H1 (cell line): ENCODE data around the gene CHST8. TPM values are rescaled to one million over a fixed set of nuclear protein-coding genes. Genes with fewer than 3 reads are reported as not detected.

Source experiments
- ATF3 ChIP-seq: IDR thresholded peaks from 2 replicates; pipeline ENCODE4 v1.6.1; 2011; ENCODE audit warnings: low read depth, mild to moderate bottlenecking, low read length; ENCODE audit not compliant: insufficient read depth
- TCF12 ChIP-seq: IDR thresholded peaks from 2 replicates; pipeline ENCODE4 v1.6.1; 2011; ENCODE audit warnings: low read depth, mild to moderate bottlenecking, low read length
- polyA plus RNA-seq, 7 experiments: library from polyadenylated mRNA; depleted of rRNA in 3 of 7; stranded (reverse) in 5 of 7; unstranded in 2 of 7; fragments of >200 nt in 5 of 7; fragments of 200-250 nt in 2 of 7; gene quantifications; 1 replicate in 5 of 7; 2 replicates in 1 of 7; 4 replicates in 1 of 7; pipeline versions ENCODE4 v1.2.1 to v1.2.3, GENCODE V29; 2011 to 2013; ENCODE audit warnings: missing spikeins in 2 of 7, mixed read lengths in 2 of 7
- total RNA-seq: library from RNA; stranded (reverse); fragmentation: NEBNext Ultra II Directional; extraction: Animal tissue kit (Norgen Biotek cat#: 25700); gene quantifications from 2 replicates; pipeline ENCODE4 v1.2.1, GENCODE V29; 2021

Gene CHST8
- total and polyA plus RNA-seq, 2 of the 8 experiments (the other 6 are each of a cell fraction or from before 2014, with no cell fraction given), result 10.8 to 28.2 TPM

DNA sequence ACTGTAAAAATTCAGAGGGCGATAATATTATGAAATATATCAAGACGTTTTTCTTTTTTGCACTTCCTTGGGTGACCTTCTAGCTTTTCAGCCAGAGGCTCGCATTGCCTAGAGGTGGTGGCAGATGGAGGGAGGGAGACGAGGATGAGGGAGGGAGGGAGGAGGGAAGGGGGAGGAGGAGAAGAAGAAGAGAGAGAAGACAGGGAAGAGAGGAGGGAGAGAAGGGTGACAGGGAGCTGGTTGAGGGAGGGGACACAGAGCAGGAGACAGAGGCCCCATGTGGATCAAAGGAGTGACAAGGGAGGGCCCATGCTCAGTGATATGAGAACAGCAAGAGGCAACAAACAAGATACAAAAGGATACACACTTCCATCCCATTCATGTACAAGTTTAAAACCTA, 166.9 kb downstream of the CHST8 start (continued):
- no peak for TF ChIP-seq TCF12
- no peak for TF ChIP-seq ATF3
- TF ChIP-seq, all 59 proteins: peak for 0
